GM21786 (cell line): Measurements from ENCODE around the gene RBPJ.
"Not testable (repeated sequence)": the region's sequence is repeated elsewhere in the genome, so short reads cannot be mapped to it uniquely, and the experiment has no call there.

Experiments
- ATAC-seq: cut with Tn5 transposase; IDR thresholded peaks from one replicate; pipeline ENCODE4 v1.9.1; 2021; ENCODE audit not compliant: unreplicated experiment

RBPJ gene

DNA sequence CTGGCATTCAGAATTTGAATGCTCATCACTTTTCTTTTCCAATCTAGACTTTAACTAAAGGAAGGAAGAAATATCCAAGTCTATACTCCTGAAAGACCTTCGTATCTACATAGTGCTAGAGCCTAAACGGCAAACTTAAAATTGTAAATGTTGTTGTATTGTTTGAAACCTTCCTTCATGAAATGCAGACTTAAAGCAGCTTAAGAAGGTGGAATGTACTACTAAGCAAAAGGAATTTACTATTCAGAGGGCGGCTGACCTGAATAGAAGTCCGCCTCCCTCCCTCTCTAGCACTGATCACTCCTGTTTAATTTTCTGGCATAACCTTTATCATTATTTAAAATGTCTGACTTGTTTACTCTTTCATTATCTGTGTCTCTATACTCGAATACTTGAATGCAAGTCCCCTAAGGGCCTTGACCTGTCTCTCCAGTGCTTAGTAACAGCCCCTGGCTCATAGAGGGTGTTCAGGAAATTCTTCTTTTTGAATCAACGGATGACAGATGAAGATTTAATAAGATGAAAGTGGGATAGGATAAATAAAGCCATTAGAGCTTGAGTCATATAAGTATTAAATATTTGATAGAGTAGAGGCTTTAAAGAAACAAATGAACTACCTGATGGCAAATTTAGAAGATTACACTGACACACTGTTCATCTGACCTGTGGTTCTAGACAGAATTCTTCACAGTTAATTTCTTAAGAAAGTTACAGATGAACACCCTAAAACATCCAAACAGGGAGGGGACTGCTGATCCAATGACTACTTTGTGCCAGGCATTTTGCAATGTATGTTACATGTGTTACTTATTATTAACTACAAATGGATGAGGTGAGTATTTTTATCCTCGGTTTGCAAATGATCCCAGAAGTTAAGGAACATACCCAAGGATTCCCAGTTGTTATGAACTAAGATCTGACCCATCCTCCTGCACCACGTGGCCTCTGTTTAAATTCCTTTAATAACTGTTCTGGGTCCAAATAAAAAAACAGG lies 20.2 kb upstream of the RBPJ start:
- ATAC-seq, result no peak

- no peak for ATAC-seq
Measured at GRCh38 chr4:26302031-26302899, 18.5 kb upstream of the RBPJ start.

DNA sequence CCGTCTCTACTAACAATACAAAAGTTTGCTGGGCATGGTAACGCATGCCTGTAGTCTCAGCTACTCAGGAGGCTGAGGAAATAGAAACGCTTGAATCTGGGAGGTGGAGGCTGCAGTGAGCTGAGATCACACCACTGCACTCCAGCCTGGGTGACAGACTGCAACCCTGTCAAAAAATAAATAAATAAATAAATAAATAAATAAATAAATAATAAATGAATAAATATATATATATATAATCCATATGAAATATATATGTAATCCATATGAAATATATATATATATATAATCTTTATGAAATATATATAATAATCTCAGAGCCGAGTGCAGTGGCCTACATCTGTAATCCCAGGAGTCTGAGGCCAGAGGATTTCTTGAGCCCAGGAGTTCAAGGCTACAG lies 17.8 kb upstream of the RBPJ start:
- ATAC-seq, result no peak

DNA sequence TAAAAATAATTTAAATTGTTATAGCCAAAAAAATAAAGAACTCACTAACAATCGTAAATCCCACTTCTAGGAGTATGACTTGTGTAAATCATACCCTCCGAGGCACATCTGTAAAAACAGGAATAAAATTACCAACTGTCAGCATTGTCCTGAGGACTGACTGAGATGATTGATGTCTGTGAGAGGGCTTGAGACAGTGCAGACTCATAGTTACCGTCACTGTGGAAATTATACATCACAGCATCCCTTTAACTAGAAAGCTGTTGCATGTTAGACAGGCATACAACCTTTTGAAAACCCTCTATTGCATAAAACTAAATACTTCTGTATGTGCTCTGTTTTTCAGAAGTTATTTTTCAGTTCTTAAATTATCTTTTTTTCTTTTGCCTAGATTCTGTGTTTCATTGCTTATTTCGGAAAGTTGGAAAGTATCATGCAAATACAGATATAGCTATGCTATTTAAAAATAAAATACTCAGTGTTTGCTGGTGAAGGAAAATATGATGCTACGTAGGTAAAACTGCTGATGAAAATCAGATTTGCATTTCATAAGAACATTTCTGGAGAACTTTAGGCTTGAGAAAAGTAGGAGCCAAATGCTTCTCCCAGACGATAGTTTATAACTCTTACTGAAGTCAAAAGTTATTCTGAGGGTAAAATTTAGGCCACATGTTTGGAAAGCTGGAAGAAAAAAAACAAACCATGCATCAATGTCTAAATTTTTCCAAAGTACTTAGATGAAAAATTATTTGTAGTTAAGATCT lies 13.6 kb upstream of the RBPJ start:
- no peak for ATAC-seq

GRCh38 chr4:26308568-26308967 lies 12.2 kb upstream of the RBPJ start:
- no peak for ATAC-seq

DNA sequence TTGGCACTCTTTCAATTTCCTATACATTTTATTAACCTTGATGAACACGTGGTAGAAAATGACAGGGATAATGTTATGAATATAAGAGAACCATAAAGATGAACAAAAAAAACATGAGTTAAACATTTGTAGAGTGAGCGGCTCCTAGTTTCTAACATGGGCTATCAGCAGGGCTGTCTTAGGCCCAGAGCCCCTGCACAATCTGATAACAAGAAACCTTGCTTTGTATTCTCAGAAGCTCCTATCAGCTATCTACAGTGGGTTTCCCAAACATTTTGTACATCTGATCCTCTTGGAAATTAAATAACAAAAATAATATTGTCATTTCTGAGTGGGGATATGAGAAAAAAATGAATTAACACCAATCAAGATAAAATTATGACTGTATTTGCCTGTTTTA lies 10.6 kb upstream of the RBPJ start:
- no peak for ATAC-seq

DNA sequence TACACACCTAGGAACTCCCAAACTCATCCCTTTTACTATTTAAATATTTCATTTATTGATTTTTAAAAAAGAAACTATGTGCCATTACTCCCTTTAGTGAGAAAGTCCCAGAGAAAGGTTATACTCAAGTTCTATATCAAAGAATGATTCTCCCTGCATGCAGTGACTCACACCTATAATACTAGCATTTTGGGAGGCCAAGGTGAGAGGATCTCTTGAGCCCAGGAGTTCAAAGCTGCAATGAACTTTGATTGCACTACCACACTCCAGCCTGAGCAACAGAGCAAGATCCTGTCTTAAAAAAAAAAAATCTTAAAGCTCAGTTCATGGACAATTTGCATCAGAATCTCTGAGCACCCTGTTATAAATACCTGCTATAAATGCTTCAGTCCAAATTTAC lies 9.2 kb upstream of the RBPJ start:
- ATAC-seq, result no peak

- ATAC-seq, result not testable (repeated sequence)
Measured at GRCh38 chr4:26315316-26315932, 5.4 kb upstream of the RBPJ start.

DNA sequence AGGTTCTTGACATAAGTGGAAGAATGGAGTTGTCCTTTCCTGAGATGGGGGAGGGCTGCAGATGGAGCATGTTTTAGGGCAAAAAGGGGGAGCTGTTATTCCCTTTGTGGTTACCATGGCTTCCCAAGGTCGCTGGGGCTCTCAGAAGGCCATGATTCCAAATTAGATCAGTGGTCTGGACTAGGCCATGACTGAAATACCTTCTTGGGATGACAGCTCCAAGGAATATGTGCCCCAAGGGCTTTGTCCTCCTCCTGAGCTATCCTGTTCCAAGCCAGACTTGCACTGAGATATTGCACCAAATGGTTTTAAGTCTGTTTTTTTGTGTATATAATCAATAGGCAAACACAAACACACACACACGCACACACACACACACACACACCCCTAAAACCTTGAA lies 3.0 kb upstream of the RBPJ start:
- ATAC-seq, result no peak

GRCh38 chr4:26319467-26319948 lies 1.3 kb upstream of the RBPJ start:
- ATAC-seq, result peak; percentile 69

GRCh38 chr4:26319949-26320537 lies 771 bp upstream of the RBPJ start:
- ATAC-seq, result no peak

DNA sequence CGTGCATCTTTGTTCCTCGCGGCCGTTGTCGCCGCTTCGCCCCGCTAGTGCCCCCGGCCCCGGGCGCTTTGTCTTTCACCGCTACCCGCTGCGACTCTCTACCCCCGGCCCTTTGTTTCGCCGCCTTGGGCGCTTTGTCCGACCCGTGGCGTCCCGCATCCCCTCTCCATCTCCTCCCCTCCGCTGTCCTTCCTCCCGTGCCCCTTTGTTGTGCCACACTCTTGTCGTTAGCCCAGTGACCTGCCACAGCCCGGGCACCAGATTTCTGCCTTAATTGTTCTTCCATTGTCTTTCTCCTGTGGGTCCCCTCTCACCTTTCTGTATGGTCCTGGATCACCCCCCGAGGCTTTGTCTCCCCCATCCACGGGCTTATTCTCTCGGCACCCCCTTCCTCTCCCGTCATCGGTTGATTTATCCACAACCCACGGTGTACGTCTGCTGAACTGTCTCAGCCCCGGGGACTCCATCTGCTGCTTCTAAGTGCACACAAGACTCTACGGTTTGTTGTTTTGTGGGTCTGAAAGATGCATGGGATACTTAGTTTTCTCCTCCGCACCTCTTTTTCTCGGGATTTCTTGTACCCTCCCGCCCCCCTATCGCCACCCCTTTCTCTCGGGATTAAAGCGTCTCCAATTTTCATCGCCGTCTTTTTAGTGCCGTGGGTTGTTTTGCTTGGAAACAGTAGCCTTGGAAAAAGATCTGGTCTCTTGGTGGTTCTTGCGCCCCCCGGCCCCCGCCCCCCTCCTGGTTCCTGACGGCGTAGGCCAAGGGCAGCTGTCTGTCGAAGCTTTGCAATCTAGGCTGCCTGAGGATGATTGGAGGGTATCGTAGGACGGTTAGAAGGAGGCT lies 783 bp downstream of the RBPJ start:
- no peak for ATAC-seq

- no peak for ATAC-seq
Measured at GRCh38 chr4:26322346-26322745, 1.5 kb downstream of the RBPJ start.

DNA sequence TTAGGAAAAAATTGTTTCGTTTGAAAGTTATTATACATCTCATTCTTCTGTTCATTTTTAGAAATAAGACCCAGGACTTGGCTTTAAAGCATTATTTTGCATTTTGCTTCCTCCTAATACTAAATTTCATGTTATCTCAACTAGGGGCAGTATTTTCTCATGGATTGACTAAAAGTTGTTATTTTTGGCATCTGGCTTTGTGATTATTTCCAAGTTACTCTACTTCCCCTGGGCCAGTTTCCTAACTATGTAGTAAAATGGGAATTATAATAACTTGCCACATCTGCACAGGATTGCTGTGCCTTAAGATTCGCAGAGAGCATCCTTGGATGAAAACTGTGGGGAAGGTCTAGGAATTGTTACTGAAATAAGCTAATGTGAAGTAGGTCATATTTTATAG lies 3.0 kb downstream of the RBPJ start:
- ATAC-seq, result no peak

DNA sequence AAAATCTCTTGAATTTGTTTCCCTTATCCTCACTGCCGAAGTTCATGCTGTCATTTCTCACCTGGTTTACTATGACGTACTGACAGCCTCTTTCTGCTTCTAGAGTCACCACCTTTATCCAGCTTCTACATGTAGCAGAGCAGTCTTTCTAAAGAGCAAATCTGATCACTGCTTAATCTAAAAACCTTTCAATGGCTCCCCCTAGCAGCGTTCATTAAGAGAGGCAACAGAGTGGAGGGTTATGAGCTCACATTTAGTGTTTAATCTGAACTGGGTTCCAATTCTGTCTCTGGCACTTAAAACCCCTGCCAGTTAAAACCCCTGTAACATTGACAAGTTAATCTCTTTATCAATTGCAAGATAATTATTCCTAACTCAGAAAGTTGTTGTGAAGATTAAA lies 4.4 kb downstream of the RBPJ start:
- peak; percentile 26 for ATAC-seq

GRCh38 chr4:26326791-26327190 lies 6.0 kb downstream of the RBPJ start:
- ATAC-seq, result no peak

- peak; percentile 79 for ATAC-seq
Measured at GRCh38 chr4:26330186-26330787, 9.5 kb downstream of the RBPJ start.

GRCh38 chr4:26330946-26331345 lies 10.1 kb downstream of the RBPJ start:
- no peak for ATAC-seq
